ENCODE results near the gene NR3C2.

Gene NR3C2

DNA sequence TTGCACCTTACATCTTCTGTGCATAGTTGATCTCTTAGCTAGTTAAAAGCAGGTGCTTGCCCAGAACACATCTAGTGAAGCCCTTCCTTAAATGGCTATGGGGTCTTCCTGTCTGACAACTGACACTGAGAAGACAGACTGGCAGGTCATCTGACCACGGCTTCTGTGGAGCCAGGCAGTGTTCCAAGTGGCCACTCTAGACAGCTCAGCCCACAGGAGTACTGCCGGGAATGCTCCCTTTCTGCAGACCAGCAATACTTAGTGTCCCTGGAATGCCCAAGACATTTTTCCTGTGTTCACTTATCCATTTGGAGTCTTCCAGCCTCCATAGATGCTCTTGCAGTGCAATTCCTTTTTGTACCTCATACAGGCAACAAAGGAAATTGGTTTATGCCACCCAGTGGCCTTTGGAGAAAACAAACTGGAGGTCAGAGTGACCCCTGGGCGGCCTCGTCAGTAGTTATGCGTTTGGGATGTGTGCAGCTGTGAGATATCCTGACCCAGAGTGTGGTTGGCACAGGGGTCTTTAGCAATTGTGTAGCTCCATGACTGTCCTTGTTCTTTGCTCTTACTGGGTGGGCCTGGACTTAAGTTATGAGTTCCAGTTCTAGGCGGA lies 374.8 kb downstream of the NR3C2 start:
- DNase-seq = no peak

GRCh38 chr4:148065075-148065474 lies 377.1 kb downstream of the NR3C2 start:
- no peak for DNase-seq

DNA sequence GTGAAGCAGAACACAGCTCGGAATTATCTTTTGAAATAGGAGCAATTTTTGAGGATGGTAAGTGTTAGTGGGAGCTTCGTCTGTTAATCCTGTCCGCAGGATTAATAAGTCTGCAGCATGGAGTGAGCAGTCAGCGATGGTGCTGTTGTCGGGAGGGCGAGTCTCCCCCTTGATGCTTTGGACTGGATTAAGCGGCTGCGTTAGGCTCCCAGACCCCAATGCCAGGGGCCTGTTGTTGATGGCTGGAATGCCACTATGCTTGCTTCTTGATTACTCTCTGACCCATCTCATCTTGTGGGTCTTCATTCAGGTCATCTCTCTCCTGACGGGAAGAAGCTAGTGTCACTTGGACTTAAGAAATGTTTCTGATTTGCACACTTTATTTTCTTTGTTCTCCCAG lies 377.8 kb downstream of the NR3C2 start:
- no peak for DNase-seq

- DNase-seq = no peak
Observed at GRCh38 chr4:148062301-148062950, 379.8 kb downstream of the NR3C2 start.

DNA sequence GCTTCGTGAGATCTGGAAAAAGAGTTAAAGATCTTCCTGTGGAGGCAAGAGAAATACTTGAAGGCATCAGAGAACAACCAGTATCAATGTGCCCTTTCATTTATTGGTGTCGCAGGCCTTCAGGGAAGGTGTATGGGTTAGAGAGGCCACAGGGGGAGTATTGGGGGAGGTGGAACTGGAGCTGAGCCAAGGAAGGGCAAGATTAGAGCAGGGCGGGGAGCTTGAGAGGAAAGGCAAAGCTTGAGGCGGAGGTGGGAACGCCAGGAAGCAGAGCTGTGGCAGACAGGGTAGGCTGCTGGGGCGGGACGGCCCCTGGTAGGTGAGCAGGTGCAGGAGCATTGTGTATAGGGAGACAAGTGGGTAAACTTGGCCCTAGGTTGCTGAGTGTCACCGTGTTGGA lies 380.4 kb downstream of the NR3C2 start:
- DNase-seq = no peak

GRCh38 chr4:148061141-148061481 lies 381.1 kb downstream of the NR3C2 start:
- DNase-seq = no peak

DNA sequence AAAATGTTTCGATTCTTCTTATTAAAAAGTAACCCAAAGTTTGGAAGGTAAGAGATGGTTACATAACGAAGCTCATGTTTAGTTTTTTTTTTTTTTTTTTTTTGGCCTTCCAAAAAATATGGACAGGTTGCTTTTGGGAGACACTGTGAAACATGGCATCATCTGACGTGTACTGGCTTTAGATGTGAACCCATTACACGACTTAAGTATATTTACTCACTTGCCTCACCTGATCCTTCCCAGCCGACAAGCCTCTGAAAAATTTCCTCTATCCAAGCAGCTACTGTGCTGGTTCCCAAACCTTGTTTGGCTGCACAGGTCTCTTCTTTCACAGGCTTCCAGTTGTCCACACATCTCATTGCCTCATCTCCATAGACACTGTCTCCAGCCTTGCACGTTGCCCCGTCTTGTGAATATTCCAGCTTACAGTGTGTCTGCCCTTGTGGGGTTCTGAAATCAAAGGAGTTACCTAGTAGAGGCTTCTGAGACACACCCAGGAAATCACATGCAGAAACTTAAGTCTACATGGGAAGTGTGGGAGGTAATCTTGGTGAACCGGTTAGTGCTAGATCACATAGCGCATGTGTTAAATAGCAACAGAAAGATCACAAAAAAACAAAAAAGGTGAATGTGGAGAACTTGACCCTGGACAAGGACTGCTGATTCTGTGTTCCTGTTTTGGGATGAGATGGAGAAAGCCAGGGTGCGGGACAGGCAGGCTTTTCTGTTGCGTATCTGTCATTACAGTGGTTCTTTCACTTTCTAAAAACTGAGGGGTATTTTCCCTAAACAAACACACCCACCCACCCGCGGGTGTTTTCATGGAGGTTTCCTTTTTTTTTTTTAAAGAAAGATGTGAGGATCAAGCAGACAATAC lies 381.7 kb downstream of the NR3C2 start:
- DNase-seq = no peak

DNA sequence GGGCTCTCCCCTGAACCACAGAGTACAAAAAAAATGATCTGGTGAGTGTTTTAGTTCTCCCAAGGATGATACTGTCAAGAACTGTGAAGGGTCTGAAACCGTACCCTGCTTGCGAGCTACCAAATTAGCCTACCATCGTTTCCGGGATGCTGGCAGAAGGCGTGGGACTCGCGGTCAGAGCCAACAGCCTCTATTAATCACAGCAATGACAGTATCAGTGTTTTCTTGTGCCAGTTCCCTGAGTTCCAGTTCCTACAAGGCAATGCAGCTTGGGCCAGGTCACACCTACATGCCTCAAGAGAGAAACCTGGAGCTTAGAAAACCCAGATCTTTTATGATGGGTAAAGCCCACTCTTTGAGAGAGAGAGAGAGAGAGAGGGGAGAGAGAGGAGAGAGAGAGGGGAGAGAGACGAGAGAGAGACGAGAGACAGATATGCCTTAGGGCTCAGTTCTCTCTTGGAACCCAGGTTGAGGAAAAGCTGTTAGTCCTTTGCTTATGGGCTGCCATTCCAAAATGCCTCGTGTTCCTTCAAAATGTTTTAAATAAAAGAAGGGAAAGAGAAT lies 382.5 kb downstream of the NR3C2 start:
- DNase-seq = no peak

- no peak for DNase-seq
Observed at GRCh38 chr4:148057984-148058859, 384.0 kb downstream of the NR3C2 start.

GRCh38 chr4:148057516-148057915 lies 384.7 kb downstream of the NR3C2 start:
- DNase-seq = no peak

- peak; percentile 76 for DNase-seq
Observed at GRCh38 chr4:148056879-148057278, 385.3 kb downstream of the NR3C2 start.

GRCh38 chr4:148055844-148056243 lies 386.4 kb downstream of the NR3C2 start:
- DNase-seq = no peak

DNA sequence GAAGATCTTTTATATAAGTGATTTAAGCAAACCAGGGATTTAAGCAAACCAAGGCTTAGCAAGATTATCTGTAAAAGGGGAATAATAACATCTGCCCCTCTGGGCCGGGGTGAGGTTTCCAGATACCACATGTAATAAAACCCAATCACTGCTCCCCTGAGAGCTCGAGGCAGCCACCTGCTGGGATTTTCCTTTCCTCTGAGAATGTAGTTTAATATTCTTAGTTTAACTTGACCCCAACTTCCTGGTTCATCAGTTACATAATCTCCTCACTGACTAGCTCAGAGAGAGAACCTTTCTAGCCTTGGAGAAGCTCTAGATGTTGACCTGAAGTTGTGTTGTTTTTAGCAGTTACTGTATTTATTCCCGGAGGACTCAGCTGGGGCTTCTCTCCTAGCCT lies 387.9 kb downstream of the NR3C2 start:
- DNase-seq = no peak

GRCh38 chr4:148053298-148054003 lies 388.8 kb downstream of the NR3C2 start:
- DNase-seq = no peak

- DNase-seq = no peak
Observed at GRCh38 chr4:148052448-148052847, 389.8 kb downstream of the NR3C2 start.

GRCh38 chr4:148051403-148051802 lies 390.8 kb downstream of the NR3C2 start:
- no peak for DNase-seq

DNA sequence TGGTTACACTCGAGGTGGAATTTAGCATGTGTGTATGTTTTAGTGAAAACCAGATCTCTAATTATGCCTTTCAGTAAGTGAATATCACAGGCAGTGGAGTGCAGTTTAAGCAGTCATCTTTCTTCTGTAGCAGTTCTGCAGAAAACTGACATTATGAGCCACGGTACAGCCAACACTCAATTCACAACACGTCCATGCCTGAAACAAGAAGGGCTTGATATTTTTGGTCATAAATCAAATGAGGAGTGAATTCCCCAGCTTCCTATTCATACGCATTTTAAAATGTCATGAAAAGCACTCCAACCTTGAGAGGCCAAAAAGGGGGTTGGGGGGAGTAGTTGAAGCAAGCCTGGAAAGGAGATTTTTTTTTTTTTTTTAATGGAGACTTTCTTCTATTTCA lies 393.6 kb downstream of the NR3C2 start:
- no peak for DNase-seq

- DNase-seq = no peak
Observed at GRCh38 chr4:148044912-148045352, 397.3 kb downstream of the NR3C2 start.

GRCh38 chr4:148044089-148044911 lies 397.9 kb downstream of the NR3C2 start:
- DNase-seq = no peak

- no peak for DNase-seq
Observed at GRCh38 chr4:148041606-148042329, 400.4 kb downstream of the NR3C2 start.

All from stimulated activated CD4-positive, alpha-beta T cell treated with anti-CD3 and anti-CD28 coated beads, Interleukin-1b, Interleukin-23, amount 100 ng/mL, for 48 hours (primary cell).